NOMO-1 (cell line): Measurements from ENCODE around the gene RAP1GDS1.
A peak's percentile ranks its signal among the peaks of the same experiment; 100 is the strongest.
"Not testable (repeated sequence)": the region's sequence is repeated elsewhere in the genome, so short reads cannot be mapped to it uniquely, and the experiment has no call there.

Experiments used
- DNase-seq, 2 experiments: peaks; one replicate each; lab custom pipeline; 2025; ENCODE audit not compliant: unreplicated experiment in 2 of 2; lab: John Stamatoyannopoulos, UW

The RAP1GDS1 gene

DNA sequence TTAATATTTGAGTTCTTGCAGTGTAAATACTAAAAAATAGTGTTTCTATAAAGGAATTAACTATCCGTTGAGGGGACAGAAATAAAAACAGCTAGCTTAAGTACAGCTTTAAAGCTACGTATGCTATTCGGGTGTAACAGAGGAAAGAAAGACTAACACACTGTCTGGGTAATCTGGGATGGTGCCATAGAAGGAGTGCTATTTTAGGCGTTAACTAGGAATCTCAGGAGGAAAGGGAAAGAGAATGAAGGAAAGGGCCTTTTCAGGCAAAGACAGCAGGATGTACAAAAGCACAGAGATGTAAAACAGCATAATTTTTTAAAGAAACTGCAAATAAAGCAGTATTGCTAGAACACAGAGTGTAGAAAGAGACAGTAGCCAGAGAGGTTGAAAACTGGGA is 161.8 kb downstream of the RAP1GDS1 start:
- no peak for DNase-seq

DNA sequence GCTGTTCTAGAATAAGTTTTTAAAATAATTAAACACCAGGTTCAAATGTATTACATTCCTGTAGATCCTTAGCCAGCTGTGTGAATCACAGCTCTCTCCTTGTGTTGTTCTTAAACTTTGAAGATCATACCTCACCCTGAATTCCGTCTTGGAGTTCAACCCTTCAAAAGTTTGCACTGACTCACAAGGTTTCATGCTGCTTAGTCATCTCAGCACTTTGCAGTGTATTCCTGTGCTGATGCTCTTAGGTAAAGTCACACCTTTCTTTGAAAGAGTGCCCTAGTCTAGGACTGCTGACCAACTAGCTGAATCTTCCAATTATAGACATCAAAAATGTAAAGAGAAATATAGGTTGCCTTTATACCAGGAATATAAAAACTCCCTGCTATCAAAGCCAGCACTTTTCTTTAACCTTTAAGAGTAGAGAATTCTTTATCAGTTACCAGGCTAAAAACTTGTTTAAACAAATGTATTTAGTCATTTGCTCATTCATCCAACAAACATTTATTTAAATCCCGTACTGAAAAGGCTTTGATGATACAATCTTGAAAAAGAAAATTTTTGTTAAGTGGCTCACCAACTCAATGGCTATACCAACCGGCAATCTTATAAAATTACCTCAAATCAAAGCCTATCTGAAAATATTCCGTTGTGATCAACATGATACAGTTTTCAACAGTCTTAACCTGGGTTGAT is 169.7 kb downstream of the RAP1GDS1 start:
- DNase-seq: no peak

DNA sequence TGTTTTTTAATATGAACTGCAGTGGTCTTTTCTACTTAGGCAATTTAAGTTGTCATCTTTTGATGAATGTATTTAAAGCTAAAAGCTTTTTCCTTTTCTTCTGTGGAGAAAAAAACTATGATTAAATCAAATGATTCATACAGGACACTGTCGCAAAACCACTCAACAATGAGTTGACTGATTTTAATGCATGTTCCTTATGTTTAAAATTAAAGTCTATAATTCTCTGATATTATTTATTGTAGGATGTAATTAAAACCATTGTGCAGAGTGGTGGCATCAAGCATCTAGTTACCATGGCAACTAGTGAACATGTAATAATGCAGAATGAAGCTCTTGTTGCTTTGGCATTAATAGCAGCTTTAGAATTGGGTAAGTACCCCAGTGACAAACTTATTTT is 172.5 kb downstream of the RAP1GDS1 start:
- no peak for DNase-seq

DNA sequence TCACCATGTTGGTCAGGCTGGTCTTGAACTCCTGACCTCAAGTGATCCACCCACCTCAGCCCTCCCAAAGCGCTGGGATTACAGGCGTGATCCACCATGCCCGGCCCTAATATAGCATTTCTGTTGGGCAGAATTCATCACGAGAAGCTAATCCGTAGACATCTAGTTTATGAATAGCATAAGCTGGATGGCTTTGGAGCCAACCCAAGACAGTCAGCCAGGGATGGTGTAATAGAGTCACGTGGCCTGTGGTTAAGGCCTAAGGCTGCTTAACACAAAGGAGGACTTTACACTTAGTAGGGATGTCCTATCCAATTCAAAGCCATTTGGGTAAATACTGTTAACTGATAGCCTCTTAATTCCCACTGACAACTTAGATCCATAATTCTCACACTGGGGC is 173.6 kb downstream of the RAP1GDS1 start:
- DNase-seq: no peak

DNA sequence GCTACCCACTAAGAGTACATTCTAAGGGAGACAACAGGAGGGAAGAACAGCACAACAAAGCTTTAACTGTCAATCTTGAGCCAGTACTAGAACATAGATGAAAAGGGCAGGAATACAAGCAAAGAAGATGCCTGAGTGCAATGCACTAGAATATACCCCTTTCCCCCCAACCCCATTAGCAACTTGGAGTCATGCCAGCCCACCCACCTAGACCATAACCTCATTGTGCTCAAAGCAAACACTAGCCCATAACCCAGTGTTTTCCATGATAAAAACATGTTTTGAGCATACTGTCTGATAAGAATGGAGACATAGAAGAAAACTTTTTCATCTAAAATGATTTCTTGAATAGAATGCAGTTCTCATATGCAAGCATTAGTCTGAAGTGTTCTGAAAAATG is 183.2 kb downstream of the RAP1GDS1 start:
- no peak for DNase-seq

DNA sequence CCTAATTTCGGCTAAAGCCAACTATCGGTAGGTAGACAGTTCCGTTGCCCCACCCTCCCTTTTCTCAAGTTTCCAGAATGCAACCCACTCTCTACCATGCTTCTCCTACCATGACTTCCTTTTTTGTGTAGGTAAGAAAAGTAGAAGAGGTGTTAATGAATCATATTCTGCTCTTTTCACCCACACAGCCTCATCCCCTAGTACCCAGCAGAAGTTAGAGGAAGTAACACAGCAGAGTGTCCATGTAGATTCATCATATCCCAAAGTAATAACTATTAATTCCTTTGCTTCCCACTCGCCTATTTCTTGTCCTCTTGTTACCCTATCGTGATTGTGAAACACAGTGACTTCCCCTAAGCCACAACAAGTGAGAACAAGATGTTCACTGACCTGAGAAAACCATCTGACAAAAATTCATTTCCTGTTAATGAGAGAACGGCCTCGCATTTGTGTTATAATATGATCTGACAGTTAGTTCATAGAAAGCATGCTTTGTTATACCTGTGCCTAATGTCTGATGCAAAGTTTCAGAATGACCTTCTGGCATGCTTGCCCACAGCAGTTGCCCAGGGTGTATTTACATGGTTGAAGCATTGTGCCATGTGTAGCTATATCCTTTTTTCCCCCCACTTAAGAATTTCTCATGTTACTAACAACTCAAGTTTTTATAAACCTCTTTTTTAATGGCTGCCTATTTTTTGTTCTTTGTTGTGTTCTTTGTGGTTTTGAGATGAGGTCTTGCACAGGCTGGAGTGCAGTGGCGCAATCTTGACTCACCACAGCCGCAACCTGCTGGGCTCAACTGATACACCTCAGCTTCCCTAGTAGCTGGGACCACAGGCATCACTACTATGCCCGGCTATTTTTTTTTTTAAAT is 185.6 kb downstream of the RAP1GDS1 start:
- peak; percentile 38 to 80 for DNase-seq

DNA sequence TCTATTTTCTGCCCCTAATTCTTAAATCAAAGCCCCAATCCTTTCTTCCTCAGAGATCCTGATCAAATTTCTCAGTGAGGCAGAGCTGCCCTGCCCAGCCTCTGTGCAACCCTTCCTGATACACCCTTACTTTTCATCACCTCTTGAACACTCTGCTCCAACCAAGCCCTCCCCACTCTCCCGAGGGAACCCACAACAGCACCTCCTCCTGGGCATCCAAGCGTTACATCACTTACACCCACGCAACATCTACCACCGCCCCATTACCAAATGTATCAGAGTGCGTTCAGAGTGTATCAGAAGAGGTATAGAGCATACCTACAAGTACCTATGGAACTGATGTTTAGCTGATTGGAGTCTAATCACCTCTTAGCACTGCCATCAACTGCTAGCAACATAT is 186.5 kb downstream of the RAP1GDS1 start:
- no peak for DNase-seq

DNA sequence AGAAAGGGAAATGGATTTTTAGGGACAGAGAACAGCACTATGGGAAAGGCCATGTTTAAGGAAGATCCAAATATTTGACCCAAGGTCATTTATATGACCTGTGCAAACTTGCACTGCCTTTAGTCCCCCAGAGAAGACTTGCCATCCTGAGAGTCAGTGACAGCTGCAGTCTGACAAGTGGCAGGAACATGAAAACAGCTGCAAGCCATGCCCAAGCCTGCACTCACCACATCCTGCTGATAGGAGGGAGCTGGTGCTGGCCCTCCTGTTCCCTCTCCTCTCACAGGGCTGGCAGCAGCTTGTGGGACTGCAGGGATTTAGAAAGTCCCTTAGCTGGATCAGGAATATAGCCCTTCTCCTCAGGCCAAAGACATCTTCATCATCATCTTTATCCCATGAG is 187.7 kb downstream of the RAP1GDS1 start:
- no peak for DNase-seq

DNA sequence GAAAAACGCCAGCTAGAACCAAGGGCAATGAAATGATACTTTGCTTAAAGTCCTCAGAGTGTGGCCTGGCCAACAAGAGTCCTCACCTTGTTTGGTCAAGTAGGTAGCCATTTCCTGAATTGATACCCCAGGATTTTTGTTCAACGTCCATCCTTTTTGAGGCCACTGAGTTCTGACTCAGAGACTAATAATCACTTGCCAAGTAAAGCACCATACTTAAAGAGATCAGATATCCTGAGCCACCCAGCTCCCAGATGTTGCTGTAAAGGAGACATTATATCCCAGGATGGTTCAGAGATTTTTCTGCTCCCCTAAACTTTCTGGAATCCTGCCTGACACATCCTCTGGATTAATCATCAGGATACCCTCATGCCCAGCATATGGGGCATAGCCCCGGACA is 190.9 kb downstream of the RAP1GDS1 start:
- no peak for DNase-seq

DNA sequence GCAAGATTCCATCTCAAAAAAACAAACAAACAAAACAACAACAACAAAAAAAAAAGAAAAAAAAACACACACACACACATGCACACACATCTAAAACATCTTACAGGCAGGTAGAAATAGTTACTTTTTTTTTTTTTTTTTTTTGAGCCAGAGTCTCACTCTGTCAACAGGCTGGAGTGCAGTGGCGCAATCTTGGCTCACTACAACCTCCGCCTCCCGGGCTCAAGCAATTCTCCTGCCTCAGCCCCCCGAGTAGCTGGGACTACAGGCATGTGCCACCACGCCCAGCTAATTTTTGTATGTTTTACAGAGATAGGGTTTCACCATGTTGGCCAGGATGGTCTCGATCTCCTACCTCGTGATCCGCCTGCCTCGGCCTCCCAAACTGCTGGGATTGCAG is 196.2 kb downstream of the RAP1GDS1 start:
- DNase-seq: not testable (repeated sequence)

DNA sequence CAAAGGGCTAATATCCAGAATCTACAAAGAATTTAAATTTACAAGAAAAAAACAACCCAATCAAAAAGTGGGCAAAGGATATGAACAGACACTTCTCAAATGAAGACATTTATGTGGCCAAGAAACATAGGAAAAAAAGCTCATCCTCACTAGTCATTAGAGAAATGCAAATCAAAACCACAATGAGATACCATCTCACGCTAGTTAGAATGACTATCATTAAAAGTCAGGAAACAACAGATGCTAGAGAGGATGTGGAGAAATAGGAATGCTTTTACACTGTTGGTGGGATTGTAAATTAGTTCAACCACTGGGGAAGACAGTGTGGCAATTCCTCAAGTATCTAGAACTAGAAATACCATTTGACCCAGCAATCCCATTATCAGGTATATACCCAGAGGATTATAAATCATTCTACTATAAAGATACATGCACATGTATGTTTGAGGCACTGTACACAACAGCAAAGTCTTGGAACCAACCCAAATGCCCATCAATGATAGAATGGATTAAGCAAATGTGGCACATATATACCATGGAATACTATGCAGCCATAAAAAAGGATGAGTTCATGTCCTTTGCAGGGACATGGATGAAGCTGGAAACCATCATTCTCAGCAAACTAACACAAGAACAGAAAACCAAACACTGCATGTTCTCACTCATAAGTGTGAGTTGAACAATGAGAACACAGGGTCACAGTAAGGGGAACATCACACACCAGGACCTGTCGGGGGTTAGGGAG is 200.1 kb downstream of the RAP1GDS1 start:
- DNase-seq: not testable (repeated sequence)

DNA sequence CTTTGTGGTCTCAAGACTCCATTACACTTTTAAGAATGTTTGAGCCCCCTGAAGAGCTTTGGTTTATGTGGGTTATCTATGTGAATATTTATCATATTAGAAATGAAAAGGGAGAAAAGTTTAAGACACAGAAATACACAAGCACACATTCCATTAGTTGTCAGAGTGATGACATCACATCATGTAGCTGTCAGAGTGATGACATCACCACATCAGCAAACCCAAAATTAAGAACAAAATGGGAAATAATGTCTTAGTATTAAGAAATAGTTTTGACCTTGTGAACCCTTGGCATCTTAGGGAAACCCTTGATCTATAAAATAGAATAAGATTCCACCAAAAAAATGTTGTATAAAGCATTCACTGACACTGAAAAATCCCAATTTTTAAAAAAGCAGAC is 201.3 kb downstream of the RAP1GDS1 start:
- no peak for DNase-seq

DNA sequence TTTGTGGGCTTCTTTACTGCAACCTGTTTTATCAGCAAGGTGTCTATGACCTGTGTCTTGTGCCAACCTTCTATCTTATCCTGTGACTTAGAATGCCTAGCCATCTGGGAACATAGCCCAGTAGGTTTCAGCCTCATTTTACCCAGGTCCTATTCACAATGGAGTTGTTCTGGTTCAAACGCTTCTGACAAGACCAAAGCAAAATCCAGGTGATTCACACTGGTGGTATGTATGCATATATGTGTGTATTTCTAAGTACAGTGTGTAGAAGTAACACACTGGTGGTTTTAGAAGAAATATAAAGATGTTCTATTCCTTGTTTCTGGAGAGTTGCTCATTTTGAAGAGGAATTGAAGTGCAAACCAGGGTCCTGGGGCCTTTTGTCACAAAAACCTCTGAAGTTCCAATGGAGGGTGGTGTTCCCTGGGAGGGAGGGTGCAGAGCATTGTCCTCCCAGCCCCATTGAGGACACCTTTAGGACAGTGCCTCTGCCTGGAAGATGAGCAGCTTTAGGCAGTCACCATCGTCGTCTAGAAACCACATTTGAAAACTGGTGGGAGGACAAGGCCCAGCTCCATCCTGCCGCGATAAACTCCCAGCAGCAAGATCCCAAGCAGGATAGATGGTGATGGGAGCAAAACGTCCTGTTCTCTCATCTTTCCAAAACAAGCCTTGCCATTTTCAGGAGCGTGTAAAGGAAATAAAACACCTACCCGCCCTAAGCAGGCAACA is 205.8 kb downstream of the RAP1GDS1 start:
- DNase-seq: no peak

DNA sequence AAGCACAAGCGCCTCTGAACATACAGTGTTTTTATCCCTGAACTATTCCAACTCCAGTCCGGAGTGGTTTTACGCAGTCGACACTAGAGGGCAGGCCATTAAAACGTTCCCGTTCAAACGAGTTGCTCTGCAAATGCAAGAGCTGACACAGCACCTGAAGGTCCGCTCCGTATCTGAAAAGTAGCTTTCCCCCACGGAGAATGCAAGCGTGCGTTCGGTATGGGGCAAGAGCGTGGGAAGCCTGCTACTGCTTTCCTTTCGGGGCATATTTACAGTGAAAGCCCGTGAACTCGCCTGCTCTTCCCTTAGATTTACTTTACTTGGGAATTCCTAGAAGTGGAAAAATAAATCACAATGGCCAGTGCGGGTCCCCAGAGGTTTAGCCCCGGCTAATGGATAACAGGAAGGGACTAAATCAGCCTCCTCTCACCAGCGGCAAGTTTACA is 206.5 kb downstream of the RAP1GDS1 start:
- DNase-seq: peak; percentile 36 to 65

DNA sequence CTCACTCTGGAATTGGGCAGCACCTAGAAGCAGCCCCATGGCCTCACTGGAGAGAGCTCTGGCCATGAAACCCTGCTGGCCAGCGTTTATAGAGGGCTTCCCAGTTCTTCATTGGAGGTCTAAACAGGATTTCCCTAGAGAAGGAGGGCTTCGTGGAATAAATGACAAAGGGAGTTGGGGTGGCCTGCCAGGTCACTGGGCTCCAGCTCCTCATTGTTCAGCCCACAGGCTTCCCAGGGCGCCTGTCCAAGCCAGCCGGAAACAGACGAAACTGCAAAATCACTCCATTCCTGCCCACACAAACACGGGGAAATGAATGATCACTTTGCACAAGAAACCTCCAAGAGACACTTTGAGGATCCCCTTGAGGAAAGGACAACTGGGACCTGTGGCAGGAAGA is 207.5 kb downstream of the RAP1GDS1 start:
- DNase-seq: no peak

DNA sequence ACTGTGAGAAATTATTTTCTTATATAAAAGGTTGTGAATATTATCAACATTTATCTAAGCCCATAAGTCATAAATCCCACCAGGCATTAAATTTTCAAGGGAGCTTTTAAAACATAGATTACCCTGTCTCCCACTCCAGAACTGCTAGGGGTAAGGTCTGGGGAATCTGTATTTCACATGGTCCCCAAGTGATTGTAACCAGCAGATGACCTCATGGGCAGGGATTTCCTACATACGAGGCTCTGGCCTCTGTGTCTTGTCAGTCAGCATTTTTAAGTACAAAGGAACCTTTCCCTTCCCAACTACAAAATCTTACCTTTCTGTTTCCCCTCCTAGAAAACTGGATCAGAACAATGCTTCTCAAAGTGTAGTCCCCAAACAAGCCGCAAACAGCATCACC is 208.6 kb downstream of the RAP1GDS1 start:
- no peak for DNase-seq

DNA sequence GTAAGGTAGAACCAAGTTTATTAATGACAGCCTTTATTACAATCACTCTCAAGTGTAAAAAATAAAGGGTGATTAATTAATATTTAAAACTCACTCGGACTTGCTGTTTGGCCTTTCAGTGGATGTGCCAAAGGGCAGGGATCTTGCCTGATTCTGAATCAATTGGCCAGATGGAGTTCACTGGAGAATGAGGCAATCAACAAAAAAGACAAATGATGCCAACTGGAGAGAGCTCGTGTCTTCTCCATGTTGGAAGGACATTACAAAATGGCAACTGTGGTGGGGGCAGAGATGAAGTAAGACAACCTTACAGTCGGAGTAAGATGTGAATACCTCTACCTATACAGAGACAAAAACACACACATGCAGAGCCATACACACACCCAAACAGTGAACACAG is 209.2 kb downstream of the RAP1GDS1 start:
- DNase-seq: no peak

DNA sequence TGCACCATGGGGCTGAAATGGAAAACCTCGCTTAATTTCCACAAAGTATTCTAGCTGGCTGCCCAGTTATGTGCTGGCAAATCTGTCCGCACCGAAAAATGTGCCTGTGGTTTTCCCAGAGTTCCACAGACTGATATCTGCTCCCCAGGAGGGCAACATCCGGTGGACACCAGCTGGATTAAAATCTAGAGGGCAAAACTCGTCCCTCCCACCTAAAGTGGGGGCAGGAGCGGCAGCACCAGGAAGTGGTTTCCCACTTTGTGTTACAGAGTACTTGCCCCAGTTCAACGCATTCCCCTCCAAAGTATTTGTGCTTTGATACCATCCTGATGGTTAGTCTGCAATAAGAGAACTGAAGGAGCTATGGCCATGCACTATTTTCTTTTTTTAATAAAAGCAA is 209.6 kb downstream of the RAP1GDS1 start:
- no peak for DNase-seq

DNA sequence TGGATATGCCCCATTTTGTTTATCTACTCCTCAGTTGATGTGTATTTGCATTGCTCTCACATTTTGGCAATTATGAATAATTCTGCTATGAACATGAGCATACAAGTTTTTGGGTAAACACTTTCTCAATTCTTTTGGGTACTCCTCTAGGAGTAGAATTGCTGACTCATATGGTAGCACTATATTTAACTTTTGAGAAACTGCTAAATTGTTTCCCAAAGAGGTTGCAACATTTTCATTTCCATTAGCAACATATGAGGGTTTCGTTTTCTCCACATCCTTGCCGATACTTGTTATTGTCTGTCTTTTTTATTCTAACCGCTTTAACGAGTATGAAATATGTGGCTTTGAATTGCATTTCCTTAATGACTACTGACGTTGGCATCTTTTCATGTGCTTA is 211.9 kb downstream of the RAP1GDS1 start:
- peak in 1 of 2 experiments; percentile 7 for DNase-seq

DNA sequence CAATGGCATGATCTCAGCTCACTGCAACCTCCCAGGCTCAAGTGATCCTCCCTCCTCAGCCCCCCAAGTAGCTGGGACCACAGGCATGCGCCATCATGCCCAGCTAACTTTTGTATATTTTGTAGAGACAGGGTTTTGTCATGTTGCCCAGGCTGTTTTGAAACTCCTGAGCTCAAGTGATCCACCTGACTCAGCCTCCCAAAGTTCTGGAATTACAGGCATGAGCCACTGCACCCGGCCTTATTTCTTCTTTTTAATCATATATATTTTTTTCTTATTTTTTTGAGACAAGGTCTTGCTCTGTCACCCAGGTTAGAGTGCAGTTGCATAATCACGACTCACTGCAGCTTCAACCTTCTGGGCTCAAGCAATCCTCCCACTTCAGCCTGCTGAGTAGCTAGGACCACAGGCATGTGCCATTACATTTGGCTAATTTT is 213.2 kb downstream of the RAP1GDS1 start:
- no peak for DNase-seq

DNA sequence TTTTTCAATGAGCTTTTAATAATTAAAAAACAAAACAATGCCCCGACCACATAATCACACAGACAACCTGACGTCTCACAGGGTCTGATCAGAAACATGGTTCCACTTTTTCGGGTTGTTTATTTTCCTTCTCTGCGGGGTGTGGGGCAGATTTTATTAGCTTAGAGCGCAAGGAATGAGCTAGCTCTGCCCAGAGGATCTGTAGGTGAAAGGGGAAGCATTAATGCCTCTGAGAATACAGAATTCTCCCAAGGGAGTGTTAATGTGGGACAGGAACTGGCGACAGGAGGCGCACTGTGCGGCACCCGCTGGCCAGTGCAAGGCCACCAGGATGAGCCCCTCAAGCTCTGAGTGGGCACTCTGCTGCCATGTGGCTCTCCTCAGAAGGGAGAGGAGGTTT is 215.7 kb downstream of the RAP1GDS1 start:
- no peak for DNase-seq
